Measurements from ENCODE around the gene GAS6.
"Not testable (repeated sequence)": the region's sequence is repeated elsewhere in the genome, so short reads cannot be mapped to it uniquely, and the experiment has no call there.

GAS6 gene

DNA sequence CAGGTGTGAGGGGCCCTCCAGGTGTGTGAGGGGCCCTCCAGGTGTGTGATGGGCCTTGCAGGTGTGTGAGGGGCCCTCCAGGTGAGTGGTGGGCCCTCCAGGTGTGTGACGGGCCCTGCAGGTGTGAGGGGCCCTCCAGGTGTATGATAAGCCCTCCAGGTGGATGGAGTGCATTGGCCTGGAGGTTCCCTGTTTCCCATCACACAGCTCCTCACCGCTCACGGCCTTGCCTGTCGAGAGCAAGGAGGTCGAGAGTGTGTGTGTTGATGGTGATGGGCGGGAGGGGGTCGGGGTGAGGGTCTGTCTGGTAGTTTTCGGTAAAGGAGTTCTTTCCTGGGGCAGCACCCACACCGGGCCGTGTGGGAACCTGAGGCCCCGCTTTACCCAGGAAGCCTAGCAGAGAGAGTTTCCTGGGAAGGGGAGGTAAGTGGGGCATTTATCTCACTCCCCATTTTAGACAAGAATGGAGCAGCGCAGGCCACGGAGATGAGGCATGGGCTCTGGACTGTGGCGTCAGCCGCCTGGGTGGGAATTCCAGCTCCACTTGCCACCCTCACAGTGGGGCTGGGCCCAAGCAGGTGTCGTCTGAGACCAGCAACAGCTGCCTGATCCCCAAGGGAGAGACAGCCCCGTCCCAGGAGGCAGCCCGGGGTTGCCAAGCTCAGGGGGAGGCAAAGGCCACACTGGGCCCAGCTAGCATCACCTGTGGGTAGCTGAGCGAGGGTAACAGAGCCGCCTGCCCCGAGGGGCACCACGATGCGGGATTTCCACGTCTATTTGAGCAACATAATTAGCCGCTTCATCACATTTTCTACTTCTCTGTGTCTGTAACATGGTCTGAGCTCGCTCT lies 10.9 kb upstream of the GAS6 start:
- H2AFZ ChIP-seq (ENCODE audit: low read depth, low read length): no peak overlapping the region
- no peaks in the 10 kb centered on the region for H3K36me3 ChIP-seq (ENCODE audit: insufficient read depth, low read length)
- no peaks in the 10 kb centered on the region for H3K79me2 ChIP-seq (ENCODE audit: insufficient read depth, low read length)
- ATAC-seq (ENCODE audit: insufficient read depth, low read depth) (no peak), DNase-seq (no peak)
- no peak overlapping the region for H3K27ac ChIP-seq (ENCODE audit: low read length)
- no peak overlapping the region for H3K4me2 ChIP-seq (ENCODE audit: insufficient read depth, low read length)
- H4K20me1 ChIP-seq (ENCODE audit: insufficient read depth, low read length): no peaks in the 10 kb centered on the region
- H3K9ac ChIP-seq (ENCODE audit: low read depth, low read length): no peak overlapping the region
- TF ChIP-seq, protein P1, sequence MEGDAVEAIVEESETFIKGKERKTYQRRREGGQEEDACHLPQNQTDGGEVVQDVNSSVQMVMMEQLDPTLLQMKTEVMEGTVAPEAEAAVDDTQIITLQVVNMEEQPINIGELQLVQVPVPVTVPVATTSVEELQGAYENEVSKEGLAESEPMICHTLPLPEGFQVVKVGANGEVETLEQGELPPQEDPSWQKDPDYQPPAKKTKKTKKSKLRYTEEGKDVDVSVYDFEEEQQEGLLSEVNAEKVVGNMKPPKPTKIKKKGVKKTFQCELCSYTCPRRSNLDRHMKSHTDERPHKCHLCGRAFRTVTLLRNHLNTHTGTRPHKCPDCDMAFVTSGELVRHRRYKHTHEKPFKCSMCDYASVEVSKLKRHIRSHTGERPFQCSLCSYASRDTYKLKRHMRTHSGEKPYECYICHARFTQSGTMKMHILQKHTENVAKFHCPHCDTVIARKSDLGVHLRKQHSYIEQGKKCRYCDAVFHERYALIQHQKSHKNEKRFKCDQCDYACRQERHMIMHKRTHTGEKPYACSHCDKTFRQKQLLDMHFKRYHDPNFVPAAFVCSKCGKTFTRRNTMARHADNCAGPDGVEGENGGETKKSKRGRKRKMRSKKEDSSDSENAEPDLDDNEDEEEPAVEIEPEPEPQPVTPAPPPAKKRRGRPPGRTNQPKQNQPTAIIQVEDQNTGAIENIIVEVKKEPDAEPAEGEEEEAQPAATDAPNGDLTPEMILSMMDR (IDR thresholded peaks at IDR 0.05; ENCODE audit: borderline replicate concordance, extremely low read depth, low read length, poor library complexity, severe bottlenecking): no peak
- no peak for TF ChIP-seq EZH2 (IDR thresholded peaks at IDR 0.05; ENCODE audit: borderline replicate concordance, low read depth, low read length, severe bottlenecking)
- H3K4me3 ChIP-seq (ENCODE audit: low read depth in 1 of 2, low read length in 2 of 2): no peak overlapping the region
- H3K4me1 ChIP-seq (ENCODE audit: insufficient read depth, low read length): no peaks in the 10 kb centered on the region
- H3K27me3 ChIP-seq (ENCODE audit: insufficient read depth, low read length, poor library complexity): no peaks in the 10 kb centered on the region
- H3K9me3 ChIP-seq (ENCODE audit: insufficient read depth, low read length, severe bottlenecking): no peaks in the 10 kb centered on the region

DNA sequence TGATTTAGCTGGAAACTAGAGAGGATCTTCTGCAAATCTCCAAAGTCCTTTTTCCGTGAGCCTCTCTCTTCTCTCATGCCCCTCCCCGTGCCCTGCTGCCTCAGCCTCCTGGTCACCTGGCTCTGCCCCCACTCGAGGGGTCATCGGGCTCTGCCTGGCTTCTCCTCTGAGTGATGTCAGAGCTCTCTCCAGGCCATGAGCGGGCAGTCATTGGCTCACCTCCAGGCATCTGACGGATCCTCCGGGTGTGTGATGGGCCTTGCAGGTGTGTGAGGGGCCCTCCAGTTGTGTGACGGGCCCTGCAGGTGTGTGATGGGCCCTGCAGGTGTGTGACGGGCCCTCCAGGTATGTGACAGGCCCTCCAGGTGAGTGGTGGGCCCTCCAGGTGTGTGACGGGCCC lies 10.3 kb upstream of the GAS6 start:
- Histone ChIP-seq H4K20me1 (ENCODE audit: insufficient read depth, low read length) (no peaks in the 10 kb centered on the region), H3K4me3 (ENCODE audit: low read depth in 1 of 2, low read length in 2 of 2) (no peak overlapping the region), H3K36me3 (ENCODE audit: insufficient read depth, low read length) (no peaks in the 10 kb centered on the region), H3K27ac (ENCODE audit: low read length) (no peak overlapping the region), H3K4me2 (ENCODE audit: insufficient read depth, low read length) (no peak overlapping the region), H3K79me2 (ENCODE audit: insufficient read depth, low read length) (no peaks in the 10 kb centered on the region), H3K27me3 (ENCODE audit: insufficient read depth, low read length, poor library complexity) (no peaks in the 10 kb centered on the region), H3K9ac (ENCODE audit: low read depth, low read length) (no peak overlapping the region), H2AFZ (ENCODE audit: low read depth, low read length) (no peak overlapping the region), H3K9me3 (ENCODE audit: insufficient read depth, low read length, severe bottlenecking) (no peaks in the 10 kb centered on the region), H3K4me1 (ENCODE audit: insufficient read depth, low read length) (no peaks in the 10 kb centered on the region)
- no peak for TF ChIP-seq EZH2 (IDR thresholded peaks at IDR 0.05; ENCODE audit: borderline replicate concordance, low read depth, low read length, severe bottlenecking)
- TF ChIP-seq, protein P1 (IDR thresholded peaks at IDR 0.05; ENCODE audit: borderline replicate concordance, extremely low read depth, low read length, poor library complexity, severe bottlenecking): no peak
- ATAC-seq (ENCODE audit: insufficient read depth, low read depth) (no peak), DNase-seq (no peak)

DNA sequence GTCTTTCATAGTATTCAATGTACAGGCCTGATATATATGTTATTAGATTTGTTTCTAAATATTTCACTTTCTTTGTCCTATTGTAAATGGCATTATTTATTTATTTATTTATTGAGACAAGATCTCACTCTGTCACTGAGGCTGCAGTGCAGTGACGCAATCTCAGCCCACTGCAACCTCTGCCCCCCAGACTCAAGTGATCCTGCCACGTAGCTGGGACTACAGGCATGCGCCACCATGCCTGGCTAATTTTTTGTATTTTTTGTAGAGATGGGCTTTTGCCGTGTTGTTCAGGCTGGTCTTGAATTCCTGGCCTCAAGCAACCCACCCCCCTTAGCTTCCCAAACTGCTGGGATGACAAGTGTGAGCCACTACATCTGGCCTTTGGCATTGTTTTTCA lies 5.4 kb upstream of the GAS6 start:
- Histone ChIP-seq H3K27me3 (ENCODE audit: insufficient read depth, low read length, poor library complexity) (peaks cover 5% of the 10 kb centered on the region), H3K9ac (ENCODE audit: low read depth, low read length) (no peak overlapping the region), H3K79me2 (ENCODE audit: insufficient read depth, low read length) (no peaks in the 10 kb centered on the region), H3K36me3 (ENCODE audit: insufficient read depth, low read length) (no peaks in the 10 kb centered on the region), H3K27ac (ENCODE audit: low read length) (no peak overlapping the region), H3K4me2 (ENCODE audit: insufficient read depth, low read length) (no peak overlapping the region), H4K20me1 (ENCODE audit: insufficient read depth, low read length) (no peaks in the 10 kb centered on the region), H3K9me3 (ENCODE audit: insufficient read depth, low read length, severe bottlenecking) (no peaks in the 10 kb centered on the region), H3K4me3 (ENCODE audit: low read depth in 1 of 2, low read length in 2 of 2) (no peak overlapping the region), H2AFZ (ENCODE audit: low read depth, low read length) (no peak overlapping the region), H3K4me1 (ENCODE audit: insufficient read depth, low read length) (no peaks in the 10 kb centered on the region)
- DNase-seq: no peak
- no peak for TF ChIP-seq EZH2 (IDR thresholded peaks at IDR 0.05; ENCODE audit: borderline replicate concordance, low read depth, low read length, severe bottlenecking)
- TF ChIP-seq, protein P1 (IDR thresholded peaks at IDR 0.05; ENCODE audit: borderline replicate concordance, extremely low read depth, low read length, poor library complexity, severe bottlenecking): no peak
- no peak for ATAC-seq (ENCODE audit: insufficient read depth, low read depth)

DNA sequence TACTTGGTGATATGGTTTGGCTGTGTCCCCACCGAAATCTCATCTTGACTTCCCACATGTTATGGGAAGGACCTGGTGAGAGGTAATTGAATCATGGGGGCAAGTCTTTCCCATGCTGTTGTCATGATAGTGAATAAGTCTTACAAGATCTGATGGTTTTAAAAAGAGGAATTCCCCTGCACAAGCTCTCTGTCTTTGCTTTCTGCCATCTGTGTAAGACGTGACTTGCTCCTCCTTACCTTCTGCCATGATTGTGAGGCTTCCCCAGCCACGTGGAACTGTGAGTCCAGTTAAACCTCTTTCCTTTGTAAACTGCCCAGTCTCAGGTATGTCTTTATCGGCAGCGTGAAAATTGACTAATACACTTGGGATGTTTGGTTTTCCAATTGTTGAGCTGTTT lies 4.0 kb upstream of the GAS6 start:
- ATAC-seq (ENCODE audit: insufficient read depth, low read depth); H3K4me2 ChIP-seq (ENCODE audit: insufficient read depth, low read length): not testable (repeated sequence)

More for the DNA sequence above, 4.0 kb upstream of the GAS6 start:
- DNase-seq; H3K9ac ChIP-seq (ENCODE audit: low read depth, low read length); H3K4me1 ChIP-seq (ENCODE audit: insufficient read depth, low read length); H3K79me2 ChIP-seq (ENCODE audit: insufficient read depth, low read length); H3K36me3 ChIP-seq (ENCODE audit: insufficient read depth, low read length); H3K9me3 ChIP-seq (ENCODE audit: insufficient read depth, low read length, severe bottlenecking); H4K20me1 ChIP-seq (ENCODE audit: insufficient read depth, low read length); H2AFZ ChIP-seq (ENCODE audit: low read depth, low read length); H3K27ac ChIP-seq (ENCODE audit: low read length); H3K4me3 ChIP-seq (ENCODE audit: low read depth in 1 of 2, low read length in 2 of 2): not testable (repeated sequence)
- peaks cover 12% of the 10 kb centered on the region for H3K27me3 ChIP-seq (ENCODE audit: insufficient read depth, low read length, poor library complexity)

Measured in DND-41 (cell line).